Measurements from ENCODE around the gene NUP210. TPM values are rescaled to one million over a fixed set of nuclear protein-coding genes. Genes with fewer than 3 reads are reported as not detected.
A peak's percentile ranks its signal among the peaks of the same experiment; 100 is the strongest.

The NUP210 gene
- total and polyA plus RNA-seq, 7 experiments from 2014 or later: 52.6 to 164 (median 138) TPM

DNA sequence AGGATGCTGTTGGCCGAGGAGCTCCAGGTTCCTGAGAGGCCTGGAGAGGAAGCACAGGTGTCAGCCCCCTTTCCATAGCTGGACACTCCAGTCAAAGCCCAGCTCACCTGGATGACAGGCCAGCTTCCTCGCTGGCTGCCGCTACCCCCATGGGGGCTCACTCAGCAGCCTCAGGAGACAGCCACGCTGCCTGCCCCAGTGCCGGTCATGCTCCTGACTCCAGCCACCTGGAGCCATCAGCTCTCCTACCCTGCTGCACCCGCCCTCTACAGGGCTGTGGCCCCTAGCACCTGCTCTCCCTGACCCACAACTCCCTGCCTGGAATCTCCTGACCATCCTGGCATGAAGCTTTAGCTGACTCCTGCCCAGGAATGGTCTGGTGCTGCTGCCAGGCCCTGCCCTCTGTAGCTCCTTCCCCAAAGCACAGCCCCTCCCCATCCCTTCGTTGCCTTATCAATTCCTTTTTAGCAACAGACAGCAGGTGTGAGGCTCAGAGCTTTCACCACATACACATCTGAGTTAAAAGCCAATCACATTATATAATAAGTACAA, 94.2 kb downstream of the NUP210 start:
- Histone ChIP-seq H3K36me3 (ENCODE audit: control insufficient read depth in 2 of 3, insufficient read depth in 3 of 3, low read length in 3 of 3) (peaks cover 32 to 100% (median 58%) of the 10 kb centered on the region in 3 experiments), H3K27me3 (ENCODE audit: control insufficient read depth in 2 of 2, insufficient read depth in 2 of 2, low read length in 2 of 2) (no peaks in the 10 kb centered on the region), H3K9me3 (ENCODE audit: control insufficient read depth in 2 of 3, low read length in 3 of 3) (no peaks in the 10 kb centered on the region), H3K4me3 (ENCODE audit: low read length) (no peak overlapping the region), H3K4me1 (ENCODE audit: control insufficient read depth in 2 of 2, insufficient read depth in 2 of 2, low read length in 2 of 2) (no peaks in the 10 kb centered on the region), H3K27ac (ENCODE audit: low read depth, low read length) (no peak overlapping the region)
- DNase-seq: no peak
- ATAC-seq: no peak
- intact Hi-C loops (cut with micrococcal nuclease): no loop called here
- Mint-ChIP-seq H3K4me3 (no peak overlapping the region), H3K36me3 (peaks cover 3 to 51% (median 20%) of the 10 kb centered on the region in 5 donors), H3K4me1 (no peaks in the 10 kb centered on the region), H3K27ac (peak overlapping the region in 3 of 9 donors; percentile 22 to 75 (median 31)), H3K9me3 (no peaks in the 10 kb centered on the region), H3K27me3 (no peaks in the 10 kb centered on the region)
- ChIA-PET POLR2A (interaction anchor here (1.0 kb wide), 1 partner anchor 215 kb away, joined by 3 read pairs; no protein-coding TSS in a partner anchor), CTCF (interaction anchor here (0.9 to 1.0 kb wide), 2 partner anchors 22 to 26 kb away, joined by 4 to 6 read pairs; no protein-coding TSS in a partner anchor)

DNA sequence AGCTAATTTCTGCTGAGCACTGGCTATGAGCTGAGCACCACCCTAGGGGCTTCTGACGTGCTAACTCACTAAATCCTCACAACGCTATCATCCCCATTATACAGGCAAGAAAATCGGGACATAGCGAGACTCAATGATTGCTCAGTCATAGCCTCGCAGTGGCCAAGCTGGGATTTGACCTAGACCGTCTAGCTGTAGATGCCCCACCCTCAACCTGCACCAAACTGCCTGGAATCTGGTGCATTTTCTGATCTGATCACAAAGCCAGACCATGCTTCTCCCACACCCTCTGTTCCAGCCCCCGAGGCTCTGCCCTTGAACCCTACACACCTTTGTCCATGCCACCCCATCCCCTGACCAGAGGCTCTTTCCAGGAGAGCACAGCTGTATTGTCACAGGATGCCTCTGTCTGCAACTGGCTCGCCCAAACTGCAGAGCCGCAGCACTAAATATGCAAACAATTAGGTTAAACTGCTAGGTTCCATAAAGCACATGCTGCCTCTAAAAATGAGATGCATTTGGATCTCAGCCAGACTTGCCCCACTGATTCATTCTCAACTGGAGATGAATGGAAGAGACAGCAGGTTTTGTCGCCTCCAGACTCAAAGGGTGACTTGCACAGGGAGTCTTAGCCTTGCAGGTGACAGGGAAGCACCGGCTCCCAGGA, 95.2 kb downstream of the NUP210 start:
- Histone ChIP-seq H3K4me1 (ENCODE audit: control insufficient read depth in 2 of 2, insufficient read depth in 2 of 2, low read length in 2 of 2) (no peaks in the 10 kb centered on the region), H3K36me3 (ENCODE audit: control insufficient read depth in 2 of 3, insufficient read depth in 3 of 3, low read length in 3 of 3) (peaks cover 32 to 98% (median 60%) of the 10 kb centered on the region in 3 experiments), H3K27ac (ENCODE audit: low read depth, low read length) (no peak overlapping the region), H3K27me3 (ENCODE audit: control insufficient read depth in 2 of 2, insufficient read depth in 2 of 2, low read length in 2 of 2) (no peaks in the 10 kb centered on the region), H3K4me3 (ENCODE audit: low read length) (no peak overlapping the region), H3K9me3 (ENCODE audit: control insufficient read depth in 2 of 3, low read length in 3 of 3) (no peaks in the 10 kb centered on the region)
- no peak for DNase-seq
- no peak for ATAC-seq
- Mint-ChIP-seq H3K4me3 (no peak overlapping the region), H3K9me3 (no peaks in the 10 kb centered on the region), H3K27ac (peak overlapping the region in 7 of 9 donors; percentile 22 to 76 (median 43)), H3K4me1 (no peaks in the 10 kb centered on the region), H3K27me3 (no peaks in the 10 kb centered on the region), H3K36me3 (peaks cover 3 to 52% (median 20%) of the 10 kb centered on the region in 5 donors)
- CTCF ChIA-PET: interaction anchor here (0.9 to 1.7 kb wide), 3 partner anchors 23 to 128 kb away, joined by 4 to 7 read pairs (median 6); no protein-coding TSS in a partner anchor
- intact Hi-C loops (cut with micrococcal nuclease): no loop called here
- POLR2A ChIA-PET: interaction anchor here (0.5 to 1.0 kb wide), 2 partner anchors 56 to 214 kb away, joined by 3 read pairs; no protein-coding TSS in a partner anchor

DNA sequence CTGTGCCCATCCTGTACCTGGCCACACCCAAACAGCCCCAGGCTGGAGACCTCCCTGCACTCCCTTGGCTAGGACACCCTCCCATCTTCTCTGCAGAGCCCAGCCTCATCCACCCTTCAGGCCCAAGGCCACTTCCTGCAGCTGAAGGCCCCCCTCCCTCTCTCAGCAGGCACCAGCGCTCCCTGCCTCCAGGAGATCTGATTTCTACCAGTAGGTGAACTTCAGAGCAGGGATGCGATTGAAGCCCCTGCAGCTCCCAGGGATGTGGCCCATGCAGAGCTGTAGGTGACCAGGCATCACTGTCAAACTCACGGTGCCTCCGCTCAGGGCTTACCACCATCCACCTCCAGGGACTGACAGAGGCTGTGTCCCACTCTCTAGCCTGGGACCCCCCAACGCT, 96.3 kb downstream of the NUP210 start:
- Histone ChIP-seq H3K27ac (ENCODE audit: low read depth, low read length) (peak overlapping the region; percentile 27), H3K9me3 (ENCODE audit: control insufficient read depth in 2 of 3, low read length in 3 of 3) (no peaks in the 10 kb centered on the region), H3K27me3 (ENCODE audit: control insufficient read depth in 2 of 2, insufficient read depth in 2 of 2, low read length in 2 of 2) (no peaks in the 10 kb centered on the region), H3K4me1 (ENCODE audit: control insufficient read depth in 2 of 2, insufficient read depth in 2 of 2, low read length in 2 of 2) (no peaks in the 10 kb centered on the region), H3K4me3 (ENCODE audit: low read length) (no peak overlapping the region), H3K36me3 (ENCODE audit: control insufficient read depth in 2 of 3, insufficient read depth in 3 of 3, low read length in 3 of 3) (peaks cover 32 to 98% (median 61%) of the 10 kb centered on the region in 3 experiments)
- peak overlapping the region in 4 of 9 donors; percentile 30 to 72 (median 43) for H3K27ac Mint-ChIP-seq
- H3K27me3 Mint-ChIP-seq: no peaks in the 10 kb centered on the region
- DNase-seq (no peak), ATAC-seq (peak; percentile 12)
- H3K4me1 Mint-ChIP-seq: no peaks in the 10 kb centered on the region
- no peak overlapping the region for H3K4me3 Mint-ChIP-seq
- H3K36me3 Mint-ChIP-seq: peaks cover 3 to 55% (median 17%) of the 10 kb centered on the region in 5 donors
- CTCF ChIA-PET: interaction anchor here (1.1 to 1.7 kb wide), 2 partner anchors 13 to 129 kb away, joined by 3 to 7 read pairs; no protein-coding TSS in a partner anchor
- no peaks in the 10 kb centered on the region for H3K9me3 Mint-ChIP-seq
- intact Hi-C loops (cut with micrococcal nuclease): no loop called here
- POLR2A ChIA-PET: no interaction called here

DNA sequence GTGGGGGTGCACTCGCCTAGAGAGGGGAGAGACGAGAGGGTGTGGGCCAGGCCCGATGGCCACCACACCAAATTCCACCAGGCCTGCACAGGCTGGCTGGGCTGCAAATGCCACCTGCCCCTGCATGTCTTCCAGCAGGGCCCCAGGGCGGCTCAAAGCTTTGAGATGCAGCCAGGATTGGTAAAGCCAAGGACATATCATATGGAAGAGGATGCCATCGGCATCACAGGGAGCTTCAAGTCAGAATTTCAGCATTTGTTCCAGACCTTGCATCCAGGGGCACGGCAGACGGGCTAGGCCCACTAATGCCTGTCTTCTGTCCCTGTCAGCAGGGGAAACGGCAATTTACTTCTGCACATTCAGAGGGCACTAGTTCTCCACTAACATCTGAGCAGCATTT, 97.8 kb downstream of the NUP210 start:
- Histone ChIP-seq H3K4me3 (ENCODE audit: low read length) (no peak overlapping the region), H3K36me3 (ENCODE audit: control insufficient read depth in 2 of 3, insufficient read depth in 3 of 3, low read length in 3 of 3) (peaks cover 25 to 98% (median 57%) of the 10 kb centered on the region in 3 experiments), H3K9me3 (ENCODE audit: control insufficient read depth in 2 of 3, low read length in 3 of 3) (no peaks in the 10 kb centered on the region), H3K4me1 (ENCODE audit: control insufficient read depth in 2 of 2, insufficient read depth in 2 of 2, low read length in 2 of 2) (no peaks in the 10 kb centered on the region), H3K27ac (ENCODE audit: low read depth, low read length) (no peak overlapping the region), H3K27me3 (ENCODE audit: control insufficient read depth in 2 of 2, insufficient read depth in 2 of 2, low read length in 2 of 2) (no peaks in the 10 kb centered on the region)
- Mint-ChIP-seq H3K27ac (peak overlapping the region in 3 of 9 donors; percentile 32 to 67 (median 62)), H3K9me3 (no peaks in the 10 kb centered on the region), H3K36me3 (peaks cover 0 to 56% (median 20%) of the 10 kb centered on the region in 5 donors), H3K4me3 (no peak overlapping the region), H3K27me3 (no peaks in the 10 kb centered on the region), H3K4me1 (no peaks in the 10 kb centered on the region)
- POLR2A ChIA-PET: no interaction called here
- CTCF ChIA-PET: interaction anchor here (0.5 kb wide), 1 partner anchor 30 kb away, joined by 3 read pairs; no protein-coding TSS in a partner anchor
- no peak for DNase-seq
- intact Hi-C loops (cut with micrococcal nuclease): no loop called here
- ATAC-seq: no peak

DNA sequence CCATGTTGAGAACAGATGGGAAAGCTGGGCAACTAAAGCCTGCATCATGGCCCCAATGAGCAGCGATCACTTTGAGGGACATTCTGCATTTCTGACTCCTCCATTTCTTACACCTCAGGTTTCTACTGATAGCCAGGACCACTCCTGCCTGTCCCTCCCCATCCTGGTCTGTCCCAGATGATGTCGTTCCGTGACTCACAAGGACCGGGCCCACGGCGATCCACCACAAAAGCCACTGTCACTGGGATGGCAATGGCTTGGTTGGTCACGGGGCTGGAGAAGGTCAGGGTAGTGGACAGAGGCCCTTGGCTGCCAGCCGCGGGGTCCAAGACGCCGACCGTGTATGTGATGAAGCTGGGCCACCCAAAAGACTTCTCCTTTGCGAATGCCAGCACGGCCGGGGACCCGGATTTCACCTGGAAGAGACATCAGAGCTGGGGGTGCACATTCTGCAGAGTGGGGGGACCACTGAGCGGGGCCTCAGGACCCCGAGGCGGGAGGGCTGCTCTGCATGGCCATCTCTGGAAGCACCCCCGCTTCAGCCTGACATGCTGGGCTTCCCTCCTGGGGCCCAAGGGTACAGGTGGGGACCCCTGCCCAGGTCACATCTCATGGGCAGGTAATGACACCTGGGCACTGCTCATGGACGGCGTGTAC, 100.4 kb downstream of the NUP210 start:
- ChIA-PET CTCF (interaction anchor here (0.6 to 0.7 kb wide), 2 partner anchors 133 to 546 kb away, joined by 3 to 4 read pairs; no protein-coding TSS in a partner anchor), POLR2A (no interaction called here)
- no peak for DNase-seq
- H3K4me1 Mint-ChIP-seq: no peaks in the 10 kb centered on the region
- H3K27ac ChIP-seq (ENCODE audit: low read depth, low read length): no peak overlapping the region
- H3K27me3 ChIP-seq (ENCODE audit: control insufficient read depth in 2 of 2, insufficient read depth in 2 of 2, low read length in 2 of 2): no peaks in the 10 kb centered on the region
- no peaks in the 10 kb centered on the region for H3K27me3 Mint-ChIP-seq
- no peaks in the 10 kb centered on the region for H3K4me1 ChIP-seq (ENCODE audit: control insufficient read depth in 2 of 2, insufficient read depth in 2 of 2, low read length in 2 of 2)
- no peaks in the 10 kb centered on the region for H3K9me3 Mint-ChIP-seq
- H3K27ac Mint-ChIP-seq: peak overlapping the region in 1 of 9 donors; percentile 43
- intact Hi-C loops (cut with micrococcal nuclease): no loop called here
- no peak overlapping the region for H3K4me3 ChIP-seq (ENCODE audit: low read length)
- no peak overlapping the region for H3K4me3 Mint-ChIP-seq
- ATAC-seq: no peak
- peaks cover 17 to 98% (median 42%) of the 10 kb centered on the region in 3 experiments for H3K36me3 ChIP-seq (ENCODE audit: control insufficient read depth in 2 of 3, insufficient read depth in 3 of 3, low read length in 3 of 3)
- no peaks in the 10 kb centered on the region for H3K9me3 ChIP-seq (ENCODE audit: control insufficient read depth in 2 of 3, low read length in 3 of 3)
- peaks cover 0 to 65% (median 22%) of the 10 kb centered on the region in 5 donors for H3K36me3 Mint-ChIP-seq

DNA sequence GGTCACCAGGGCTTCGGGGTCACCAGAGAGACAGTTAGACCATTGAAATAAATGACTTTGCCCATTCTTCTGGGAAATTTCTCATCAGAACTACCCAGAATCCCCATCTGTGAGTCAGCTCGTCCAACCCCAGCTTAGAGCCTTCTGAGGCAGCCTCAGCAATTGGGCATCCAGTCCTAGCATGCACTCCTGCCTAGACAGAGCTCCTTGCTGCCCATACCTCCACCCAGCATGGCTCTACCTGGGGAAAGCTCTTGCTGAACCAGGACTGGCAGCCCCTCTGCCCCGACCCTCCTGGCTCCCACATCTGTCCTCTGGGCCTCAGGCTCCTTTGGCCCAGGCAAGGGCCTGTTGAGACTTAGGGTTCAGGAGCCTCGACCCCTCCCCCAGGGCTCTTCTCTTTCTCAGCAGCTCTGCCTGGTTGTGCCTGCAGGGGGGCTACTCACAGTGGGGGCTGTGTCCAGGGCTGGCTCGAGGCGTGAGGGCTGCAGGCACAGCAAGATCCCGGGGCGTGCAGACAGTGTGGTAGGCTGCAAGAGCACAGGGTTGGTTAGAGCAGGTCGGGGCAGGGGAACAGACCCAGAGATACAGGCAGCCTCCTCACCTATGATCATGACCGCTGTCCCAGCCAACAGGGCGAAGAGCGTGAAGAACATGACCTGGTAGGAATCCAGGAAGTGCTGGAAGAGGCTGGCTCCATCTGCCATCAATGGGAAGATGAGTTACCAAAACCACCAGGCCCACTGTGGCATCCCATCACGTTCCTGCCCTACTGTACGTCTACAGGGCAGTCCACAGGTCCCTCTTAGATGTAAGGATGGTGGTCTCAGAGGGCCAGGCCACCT, 101.3 kb downstream of the NUP210 start:
- no peak for DNase-seq
- H3K4me3 ChIP-seq (ENCODE audit: low read length): no peak overlapping the region
- H3K27ac Mint-ChIP-seq: peak overlapping the region in 3 of 9 donors; percentile 33 to 77 (median 48)
- peaks cover 0 to 67% (median 19%) of the 10 kb centered on the region in 5 donors for H3K36me3 Mint-ChIP-seq
- no peak for ATAC-seq
- H3K36me3 ChIP-seq (ENCODE audit: control insufficient read depth in 2 of 3, insufficient read depth in 3 of 3, low read length in 3 of 3): peaks cover 13 to 98% (median 41%) of the 10 kb centered on the region in 3 experiments
- H3K4me3 Mint-ChIP-seq: no peak overlapping the region
- no peaks in the 10 kb centered on the region for H3K9me3 Mint-ChIP-seq
- H3K27me3 Mint-ChIP-seq: no peaks in the 10 kb centered on the region
- ChIA-PET POLR2A (no interaction called here), CTCF (no interaction called here)
- H3K27me3 ChIP-seq (ENCODE audit: control insufficient read depth in 2 of 2, insufficient read depth in 2 of 2, low read length in 2 of 2): no peaks in the 10 kb centered on the region
- H3K4me1 ChIP-seq (ENCODE audit: control insufficient read depth in 2 of 2, insufficient read depth in 2 of 2, low read length in 2 of 2): no peaks in the 10 kb centered on the region
- no peaks in the 10 kb centered on the region for H3K9me3 ChIP-seq (ENCODE audit: control insufficient read depth in 2 of 3, low read length in 3 of 3)
- no peaks in the 10 kb centered on the region for H3K4me1 Mint-ChIP-seq
- intact Hi-C loops (cut with micrococcal nuclease): no loop called here
- H3K27ac ChIP-seq (ENCODE audit: low read depth, low read length): no peak overlapping the region

All from naive thymus-derived CD4-positive, alpha-beta T cell (primary cell).